NOMO-1 treated with dmso at 0.1 percent for 144 hours (cell line): ENCODE results near the gene ITIH5.
"Not testable (repeated sequence)": the region's sequence is repeated elsewhere in the genome, so short reads cannot be mapped to it uniquely, and the experiment has no call there.

Experiments used
- DNase-seq: peaks from one replicate; lab custom pipeline; 2025; ENCODE audit not compliant: unreplicated experiment; lab: John Stamatoyannopoulos, UW

Gene ITIH5

DNA sequence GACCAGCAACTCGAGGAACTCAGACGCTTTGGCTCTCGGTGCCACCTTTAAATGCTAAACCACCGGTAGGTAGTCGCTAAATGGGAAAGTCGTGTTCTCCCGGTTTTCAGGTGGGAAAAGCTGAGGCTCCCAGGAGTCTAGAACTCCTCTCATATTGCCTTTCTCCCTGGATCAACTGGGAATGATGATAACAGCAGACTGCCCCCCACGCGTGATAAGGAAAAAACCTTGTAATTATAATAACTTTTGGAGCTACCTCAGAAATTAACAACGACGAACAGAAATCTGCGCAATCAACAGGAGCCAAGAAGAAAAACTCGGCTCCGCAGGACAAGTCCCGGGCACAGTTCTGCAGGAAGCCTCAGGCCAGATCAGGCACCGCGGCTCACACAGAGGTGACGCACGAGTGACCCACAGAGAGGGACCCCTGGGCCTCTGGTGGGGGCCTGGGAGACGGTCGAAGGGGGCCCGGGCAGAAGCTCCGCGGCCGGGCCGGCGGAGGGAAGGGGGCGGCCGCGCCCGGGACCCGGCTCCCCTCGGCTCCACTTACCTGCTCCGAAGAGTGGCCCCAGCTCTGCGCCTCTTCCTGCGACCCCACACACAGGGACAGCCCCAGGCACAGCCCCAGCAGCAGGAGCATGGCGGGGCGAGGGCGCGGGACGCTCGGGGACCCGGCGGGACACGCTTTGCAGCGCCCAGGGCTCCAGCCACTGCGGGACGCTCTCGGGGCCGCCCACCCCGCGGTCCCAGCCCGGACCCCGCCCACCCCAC lies at the start of gene ITIH5:
Gene ITIH5 (minus strand): TSS at position 714 of the 771 bp plus-strand sequence. CDS start 74 bp downstream, at position 640.
- no peak for DNase-seq

DNA sequence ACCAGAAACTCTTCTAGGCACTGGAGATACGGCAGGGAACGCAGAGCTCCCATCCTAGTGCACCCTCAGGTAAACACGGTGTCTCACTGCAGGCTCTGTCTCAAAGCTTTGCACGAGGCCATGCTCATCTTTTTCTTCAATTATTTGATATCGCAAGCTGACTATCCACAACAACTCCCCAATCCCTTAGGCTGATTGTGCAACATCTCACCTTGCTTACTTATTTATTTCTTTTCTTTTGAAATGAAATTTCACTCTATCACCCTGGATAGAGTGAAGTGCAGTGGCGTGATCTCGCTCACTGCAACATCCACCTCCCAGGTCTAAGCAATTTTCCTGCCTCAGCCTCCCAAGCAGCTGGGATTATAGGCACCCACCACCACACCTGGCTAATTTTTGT lies 48.7 kb upstream of the ITIH5 start:
- DNase-seq: no peak

DNA sequence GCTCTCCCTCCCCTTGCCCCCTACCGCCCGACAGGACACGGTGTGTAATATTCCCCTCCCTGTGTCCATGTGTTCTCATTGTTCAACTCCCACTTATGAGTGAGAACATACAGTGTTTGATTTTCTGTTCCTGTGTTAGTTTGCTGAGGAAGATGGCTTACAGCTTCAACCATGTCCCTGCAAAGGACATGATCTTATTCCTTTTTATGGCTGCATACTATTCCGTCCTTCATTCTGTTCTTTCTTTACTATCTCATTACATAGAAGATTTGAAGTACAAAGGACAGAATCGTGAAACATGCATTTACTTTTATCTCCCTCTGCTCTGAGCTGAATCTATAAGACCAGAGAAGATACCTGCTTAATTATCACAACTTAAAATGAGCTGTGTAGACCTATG lies 44.3 kb upstream of the ITIH5 start:
- DNase-seq: not testable (repeated sequence)

DNA sequence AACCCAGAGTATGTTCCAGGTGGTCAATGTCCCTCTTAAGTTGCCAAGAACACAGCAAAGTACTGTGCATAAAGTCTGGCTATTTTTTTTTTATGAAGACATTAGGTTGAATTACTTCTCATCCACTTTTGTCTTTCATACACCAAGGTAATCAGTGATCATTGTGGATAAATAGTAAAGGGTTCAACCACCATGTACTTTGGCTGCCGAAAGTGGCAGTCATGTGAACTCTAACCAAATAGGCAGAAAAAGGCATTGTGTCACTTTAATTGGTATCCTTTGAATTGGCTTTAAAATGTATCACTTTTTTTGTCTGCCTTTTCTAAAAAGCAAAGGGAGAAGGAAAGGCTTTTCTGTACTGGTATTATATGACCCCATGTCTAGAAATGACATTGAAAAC lies 43.7 kb upstream of the ITIH5 start:
- DNase-seq: no peak

DNA sequence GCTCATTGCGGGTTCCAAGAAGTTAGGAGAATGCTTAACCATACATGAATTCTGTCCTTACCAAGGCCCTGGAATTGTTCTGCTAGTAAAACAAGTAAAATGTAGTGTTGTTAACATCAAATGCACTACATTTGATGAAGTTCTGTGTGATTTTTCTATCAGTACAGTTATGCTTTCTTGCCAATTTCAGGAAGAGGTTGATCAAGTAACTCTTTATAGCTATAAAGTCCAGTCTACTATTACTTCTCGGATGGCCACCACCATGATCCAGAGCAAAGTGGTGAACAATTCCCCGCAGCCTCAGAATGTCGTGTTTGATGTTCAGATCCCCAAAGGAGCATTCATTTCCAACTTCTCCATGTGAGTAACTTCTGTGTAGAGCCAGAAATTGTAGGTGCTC lies 42.1 kb upstream of the ITIH5 start:
- no peak for DNase-seq

DNA sequence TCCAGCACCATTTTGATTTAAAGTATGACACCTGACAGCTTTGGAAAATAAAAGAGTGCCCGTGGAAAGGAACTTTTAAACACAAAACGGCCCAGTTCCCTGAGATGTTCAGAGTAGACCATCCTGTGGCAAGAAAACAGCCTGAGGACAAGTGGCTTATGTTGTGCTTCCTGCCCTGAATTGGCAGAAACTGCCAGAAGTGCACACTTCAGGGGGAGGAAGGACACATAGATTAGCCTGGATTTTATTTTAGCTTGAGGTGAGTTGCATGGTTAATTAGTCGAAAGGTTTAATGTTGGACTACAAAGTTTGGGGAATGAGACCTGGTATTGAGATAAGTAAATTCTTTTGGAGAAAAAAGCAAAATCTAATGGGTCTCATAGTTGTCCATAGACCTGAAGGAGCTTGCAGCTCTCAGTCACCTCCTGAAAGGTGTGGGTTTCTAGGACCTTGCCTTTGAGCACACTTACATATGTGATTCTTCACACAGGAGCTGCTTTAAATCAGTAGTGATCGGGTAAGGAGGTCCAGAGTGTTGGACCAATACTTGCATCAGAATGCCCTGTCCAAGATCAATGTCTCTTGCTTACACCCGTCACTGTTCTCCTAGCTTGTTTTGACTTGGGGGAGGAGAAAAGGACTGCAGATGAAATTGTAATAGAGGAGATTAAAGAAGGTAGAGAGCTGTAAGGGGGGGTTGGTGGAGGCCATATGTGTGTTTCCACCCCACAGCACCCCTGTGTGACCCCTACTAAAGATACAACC lies 41.3 kb upstream of the ITIH5 start:
- DNase-seq: no peak

DNA sequence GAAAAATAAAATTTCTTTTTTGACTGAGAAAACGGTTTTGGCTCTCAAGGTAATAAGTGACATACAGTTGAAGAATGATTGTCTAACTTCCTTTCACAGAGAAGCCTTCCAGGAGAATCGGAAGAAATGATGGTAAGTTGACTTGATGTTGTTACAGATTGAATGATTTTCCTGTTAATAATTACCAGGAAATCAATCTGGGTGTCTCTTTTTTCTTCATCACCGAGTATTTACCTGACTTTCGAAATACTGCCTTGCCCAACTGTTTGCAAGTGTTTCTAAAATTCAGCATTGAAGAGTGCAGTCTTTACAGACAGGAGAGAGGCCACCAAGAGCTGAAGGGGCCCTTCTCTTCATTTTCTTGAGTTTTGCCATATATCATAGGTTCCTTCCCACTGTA lies 40.3 kb upstream of the ITIH5 start:
- DNase-seq: no peak

DNA sequence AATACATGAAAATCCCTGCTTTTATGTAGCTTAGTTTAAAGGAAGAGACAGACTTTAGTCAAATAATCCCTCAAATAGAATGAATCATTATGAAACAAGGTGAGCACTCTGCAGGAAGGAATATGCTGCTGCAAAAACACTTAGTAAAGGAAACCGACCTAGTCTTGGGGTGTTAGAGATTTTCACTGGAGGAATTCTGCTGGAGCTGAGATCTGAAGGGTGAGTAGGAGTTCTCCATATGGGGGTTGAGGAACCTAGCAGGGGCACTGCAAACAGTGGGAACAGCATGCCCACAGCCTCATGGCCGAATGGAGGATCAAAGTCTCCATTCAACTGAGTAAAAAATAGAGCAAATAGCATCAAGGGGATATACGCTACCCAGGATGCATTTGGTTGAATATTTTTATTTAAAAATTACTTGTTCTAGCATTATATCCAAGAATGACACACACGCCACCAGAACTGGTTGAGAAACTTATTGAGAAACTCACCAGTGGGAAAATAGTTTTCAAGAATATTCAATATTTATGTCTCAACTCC lies 39.8 kb upstream of the ITIH5 start:
- no peak for DNase-seq

DNA sequence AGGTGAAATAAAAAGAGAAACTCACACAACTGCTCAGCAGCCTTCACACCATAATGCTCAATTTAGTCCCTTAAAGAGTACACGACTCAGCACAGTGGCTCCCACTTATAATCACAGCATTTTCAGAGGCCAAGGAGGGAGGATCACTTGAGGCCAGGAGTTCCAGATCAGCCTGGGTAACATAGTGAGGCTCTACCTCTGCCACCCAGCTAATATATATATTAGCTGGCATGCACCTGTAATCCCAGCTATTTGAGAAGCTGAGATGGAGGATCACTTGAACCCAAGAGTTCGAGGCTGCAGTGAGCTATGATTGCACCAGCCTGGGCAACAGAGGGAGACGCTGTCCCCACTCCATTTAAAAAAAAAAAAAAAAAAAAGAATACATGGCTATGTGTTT lies 38.6 kb upstream of the ITIH5 start:
- no peak for DNase-seq

DNA sequence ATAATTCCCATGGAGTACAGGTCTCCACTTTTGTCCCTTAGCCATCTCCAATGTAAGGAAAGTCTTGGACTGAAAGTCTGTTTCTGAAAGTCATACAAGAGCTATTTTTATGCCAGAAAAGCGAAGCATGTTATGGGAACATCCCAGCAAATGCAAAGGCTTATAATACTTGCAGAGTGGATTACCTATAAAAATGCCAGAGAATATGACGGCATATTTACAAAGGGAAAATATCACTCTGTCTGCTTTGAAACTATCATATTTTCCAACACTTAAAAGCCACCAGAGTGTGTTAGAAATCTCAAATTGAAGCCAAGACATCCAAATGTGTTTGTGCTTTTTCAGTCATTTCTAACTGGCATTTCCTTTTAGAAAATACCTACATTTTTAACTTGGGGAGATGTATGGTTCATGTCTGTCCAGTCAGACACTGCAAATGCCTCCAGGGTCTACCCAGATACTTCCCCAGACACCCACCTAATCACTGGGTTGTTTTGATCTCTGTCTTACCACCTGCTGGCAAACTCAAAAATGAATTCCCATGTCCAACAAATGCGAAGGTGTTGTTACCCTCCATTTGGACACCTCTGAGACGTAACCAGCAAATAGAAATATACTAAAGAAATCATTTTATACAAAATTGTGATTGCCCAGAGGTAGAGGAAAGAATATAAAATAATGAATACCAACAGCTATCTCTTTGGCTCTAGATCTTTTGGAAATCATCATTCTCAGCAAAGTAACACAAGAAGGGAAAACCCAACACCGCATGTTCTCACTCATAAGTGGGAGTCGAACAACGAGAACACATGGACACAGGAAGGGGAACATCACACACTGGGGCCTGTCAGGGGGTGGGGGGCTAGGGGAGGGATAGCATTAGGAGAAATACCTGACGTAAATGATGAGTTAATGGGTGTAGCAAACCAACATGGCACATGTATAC lies 37.6 kb upstream of the ITIH5 start:
- no peak for DNase-seq

DNA sequence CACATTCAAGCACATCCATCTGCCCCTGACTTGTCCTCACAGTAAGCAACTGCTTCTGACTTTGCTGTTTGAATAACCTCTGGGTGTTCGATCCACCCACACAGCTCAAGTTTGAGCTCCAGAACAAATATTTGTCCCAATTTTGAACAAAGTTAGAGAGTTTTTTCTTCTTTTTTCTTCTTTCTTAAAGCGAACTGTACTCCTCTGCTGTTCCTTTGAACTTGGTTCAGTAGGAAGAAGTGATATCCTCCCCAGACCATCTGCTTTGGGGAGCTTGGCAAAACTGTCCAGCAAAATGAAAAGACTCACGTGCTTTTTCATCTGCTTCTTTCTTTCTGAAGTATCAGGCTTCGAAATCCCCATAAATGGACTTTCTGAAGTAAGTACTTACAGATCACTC lies 36.4 kb upstream of the ITIH5 start, which contains the start of gene ITIH2:
Gene ITIH2 (plus strand): TSS at position 177 of the 400 bp plus-strand sequence. CDS start 119 bp downstream, at position 296.
- no peak for DNase-seq

DNA sequence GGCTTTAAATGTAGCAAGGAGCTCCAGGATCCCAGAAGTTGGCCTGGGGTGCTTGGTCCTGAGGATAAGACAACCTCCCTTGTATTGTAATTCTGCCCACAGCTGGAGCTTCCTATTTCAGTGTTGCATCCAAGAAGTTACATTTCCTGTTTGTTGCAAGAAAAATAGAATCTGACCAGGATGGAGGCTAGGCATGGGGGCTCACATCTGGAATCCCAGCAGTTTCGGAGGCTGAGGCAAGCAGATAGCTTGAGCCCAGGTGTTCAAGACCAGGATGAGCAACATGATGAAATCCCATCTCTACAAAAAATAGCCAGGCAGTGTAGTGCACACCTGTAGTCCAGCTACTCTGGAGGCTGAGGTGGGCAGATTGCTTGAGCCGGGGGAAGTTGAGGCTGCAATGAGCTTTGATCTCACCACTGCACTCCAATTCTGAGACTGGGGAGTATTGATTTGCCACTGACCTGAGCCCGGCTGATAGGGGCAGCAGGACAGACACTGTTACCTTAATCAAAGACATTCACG lies 35.6 kb upstream of the ITIH5 start:
- DNase-seq: no peak

DNA sequence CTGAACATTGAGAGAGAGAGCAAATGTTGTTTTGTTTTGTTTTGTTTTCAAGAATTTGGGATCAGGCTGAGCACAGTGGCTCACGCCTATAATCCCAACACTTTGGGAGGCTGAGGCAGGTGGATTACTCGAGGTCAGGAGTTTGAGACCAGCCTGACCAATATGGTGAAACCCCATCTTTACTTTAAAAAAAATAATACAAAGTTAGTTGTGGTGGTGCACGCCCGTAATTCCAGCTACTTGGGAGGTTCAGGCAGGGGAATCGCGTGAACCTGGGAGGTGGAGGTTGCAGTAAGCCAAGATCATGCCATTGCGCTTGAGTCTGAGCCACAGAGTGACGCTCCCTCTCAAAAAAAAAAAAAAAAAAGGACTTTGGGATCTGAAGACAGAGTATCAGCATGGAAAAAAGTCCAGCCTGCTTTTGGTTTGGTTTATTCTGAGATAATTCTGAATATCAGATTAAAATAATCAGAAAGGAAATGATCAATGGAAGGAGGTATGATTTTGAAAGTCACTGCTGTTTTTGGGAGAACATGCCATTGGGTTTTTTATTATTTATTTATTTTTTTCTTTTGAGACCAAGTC lies 34.5 kb upstream of the ITIH5 start:
- DNase-seq: no peak

DNA sequence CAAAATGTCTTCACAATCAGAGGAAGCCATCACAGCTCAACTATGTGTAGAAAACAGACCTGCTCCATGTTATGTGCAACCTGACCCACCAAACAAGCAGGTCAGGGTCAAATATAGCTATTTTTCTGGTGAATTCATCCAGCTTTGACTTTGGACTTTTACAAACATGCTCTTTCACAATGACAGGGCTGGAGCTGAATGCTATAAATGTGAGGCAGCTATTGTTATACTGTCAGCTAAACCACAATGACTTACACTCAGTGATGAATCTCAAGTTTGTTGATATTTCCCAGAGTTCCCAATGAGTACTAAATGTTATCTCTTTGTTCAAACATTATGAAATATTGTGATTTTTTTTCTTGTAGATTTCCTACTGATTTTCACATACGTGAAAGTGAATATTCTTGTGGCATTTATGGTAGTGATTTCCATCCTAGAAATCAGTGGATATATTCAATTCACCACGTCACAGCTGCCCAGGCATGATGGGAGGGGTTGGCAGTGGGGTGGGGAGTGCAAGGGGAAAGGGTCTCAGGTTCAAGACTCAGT lies 33.9 kb upstream of the ITIH5 start:
- no peak for DNase-seq

DNA sequence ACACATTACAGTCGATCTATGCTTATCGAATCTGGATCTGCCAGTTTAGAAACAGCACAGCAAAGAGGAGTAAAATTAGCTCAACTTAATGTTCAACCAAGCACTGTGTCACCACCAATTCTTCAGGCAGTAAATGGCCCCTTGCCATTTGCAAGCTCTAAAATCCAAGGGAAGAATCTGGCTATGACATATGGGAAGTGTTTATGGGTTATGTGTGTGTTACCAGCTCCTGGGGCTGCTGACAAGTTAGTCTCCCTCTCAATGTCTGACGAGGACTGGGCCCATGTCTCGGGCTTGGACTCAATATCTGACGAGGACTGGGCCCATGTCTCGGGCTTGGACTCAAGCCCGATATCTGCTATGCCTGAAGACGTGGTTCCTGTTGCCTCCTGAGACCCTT lies 30.7 kb upstream of the ITIH5 start:
- DNase-seq: no peak

DNA sequence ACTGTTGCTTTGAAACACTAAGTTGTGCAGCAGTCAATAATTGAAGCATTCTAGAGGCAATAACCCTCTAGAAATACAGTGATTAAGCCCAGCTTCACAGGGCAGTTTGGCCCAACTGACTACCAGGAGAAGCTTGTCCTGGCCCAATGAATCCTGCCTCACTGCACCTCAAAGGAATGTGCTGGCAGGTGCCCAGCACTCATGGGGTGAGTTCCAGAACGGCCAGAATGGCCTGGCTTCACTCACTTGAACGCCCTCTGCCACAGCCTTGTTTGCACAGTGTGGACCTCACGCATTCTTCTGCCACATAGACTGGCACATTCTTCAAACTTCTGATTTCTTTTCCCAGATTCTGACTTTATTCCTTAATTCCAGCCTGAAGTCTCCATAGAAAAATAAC lies 29.8 kb upstream of the ITIH5 start:
- no peak for DNase-seq

DNA sequence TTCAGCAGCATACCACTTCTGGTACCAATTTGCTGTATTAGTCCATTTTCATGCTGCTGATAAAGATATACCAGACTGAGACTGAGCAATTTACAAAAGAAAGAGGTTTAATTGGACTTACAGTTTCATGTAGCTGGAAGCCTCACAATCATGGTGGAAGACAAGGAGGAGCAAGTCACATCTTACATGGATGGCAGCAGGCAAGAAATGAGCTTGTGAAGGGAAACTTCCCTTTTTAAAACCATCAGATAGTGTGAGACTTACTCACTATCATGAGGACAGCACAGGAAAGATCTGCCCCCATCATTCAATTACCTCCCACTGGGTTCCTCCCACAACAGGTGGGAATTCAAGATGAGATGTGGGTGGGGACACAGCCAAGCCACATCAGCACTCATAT lies 26.4 kb upstream of the ITIH5 start:
- DNase-seq: not testable (repeated sequence)

DNA sequence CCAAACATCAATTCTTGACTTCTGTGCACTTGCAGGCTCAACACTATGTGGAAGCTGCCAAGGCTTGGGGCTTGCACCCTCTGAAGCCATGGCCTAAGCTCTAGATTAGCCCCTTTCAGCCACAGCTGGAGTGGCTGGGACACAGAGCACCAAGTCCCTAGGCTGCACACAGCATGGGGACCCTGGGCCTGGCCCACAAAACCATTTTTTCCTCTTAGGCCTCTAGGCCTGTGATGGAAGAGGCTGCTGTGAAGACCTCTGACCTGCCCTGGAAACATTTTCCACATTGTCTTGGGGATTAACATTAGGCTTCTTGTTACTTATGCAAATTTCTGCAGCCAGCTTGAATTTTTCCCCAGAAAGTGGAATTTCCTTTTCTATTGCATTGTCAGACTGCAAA lies 25.6 kb upstream of the ITIH5 start:
- not testable (repeated sequence) for DNase-seq

DNA sequence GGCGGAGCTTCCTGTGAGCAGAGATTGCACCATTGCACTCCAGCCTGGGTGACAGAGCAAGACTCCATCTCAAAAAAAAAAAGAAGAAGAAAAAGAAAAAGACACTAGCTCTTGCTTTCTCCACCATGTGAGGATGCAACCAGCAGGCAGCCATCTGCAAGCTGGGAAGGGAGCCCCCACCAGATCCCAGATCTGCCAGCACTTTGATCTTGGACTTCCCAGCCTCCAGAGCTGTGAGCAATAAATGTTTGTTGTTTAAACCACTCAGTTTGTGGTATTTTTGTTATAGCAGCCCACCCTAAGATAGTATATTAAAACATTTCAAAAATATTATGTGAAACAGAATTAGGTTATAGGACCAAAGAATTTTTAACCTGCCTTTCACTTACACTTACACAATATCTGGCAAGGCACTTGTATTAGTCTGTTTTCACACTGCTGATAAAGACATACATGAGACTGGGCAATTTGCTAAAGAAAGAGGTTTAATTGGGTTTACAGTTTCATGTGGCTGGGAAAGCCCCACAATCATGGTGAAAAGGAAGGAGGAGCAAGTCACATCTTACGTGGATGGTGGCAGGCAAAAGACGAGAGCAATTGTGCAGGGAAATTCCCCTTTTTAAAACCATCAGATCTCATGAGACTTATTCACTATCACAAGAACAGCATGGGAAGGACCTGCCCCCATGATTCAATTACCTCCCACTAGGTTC lies 24.3 kb upstream of the ITIH5 start:
- DNase-seq: not testable (repeated sequence)
